Endothelial cell of umbilical vein (primary cell): ENCODE results near the gene DYRK4. TPM values are rescaled to one million over a fixed set of nuclear protein-coding genes. Genes with fewer than 3 reads are reported as not detected.

ENCODE experiments used
- BruUV-seq: library from RNA; stranded (reverse); fragments of 400-500 nt; replicated peaks from 2 replicates; lab custom pipeline; 2021; lab: Mats Ljungman, UMichigan
- CTCF ChIA-PET: fragments of 300-600, 350-600 bp; sonication (Branson Sonifier 250); formaldehyde crosslinking; loops from one replicate; lab custom pipeline; 2021; ENCODE audit warnings: antibody characterized with exemption, inconsistent platforms; lab: Charles Lee
- POLR2A ChIA-PET: fragments of 300-600, 350-600 bp; sonication (Branson Sonifier 250); formaldehyde crosslinking; loops from one replicate; lab custom pipeline; 2021; ENCODE audit warnings: antibody characterized with exemption, inconsistent platforms; lab: Charles Lee
- DNase-seq: peaks from one replicate; pipeline ENCODE4 v3.0.0-alpha.2; 2011; ENCODE audit warnings: low read depth, low spot score
- FAIRE-seq: peaks from 2 replicates; lab custom pipeline; 2011; peaks lifted over from hg19 to GRCh38; lab: Jason Lieb, UNC
- H2AFZ ChIP-seq: 2 replicates; pipeline ENCODE4 v1.6.0; 2012; ENCODE audit warnings: low read depth, low read length, control low read depth, inconsistent platforms
- H3K27ac ChIP-seq: 2 replicates; pipeline ENCODE4 v1.5.1; 2011; ENCODE audit warnings: low read depth, mild to moderate bottlenecking, control low read depth, low read length, moderate library complexity; ENCODE audit not compliant: insufficient read depth
- H3K27me3 ChIP-seq, 2 experiments: 2 replicates each; pipeline versions ENCODE4 v1.6.0 to v1.6.1; 2011; ENCODE audit warnings: low read length in 2 of 2, mixed read lengths in 1 of 2; ENCODE audit not compliant: control insufficient read depth in 2 of 2, insufficient read depth in 2 of 2
- H3K36me3 ChIP-seq, 2 experiments: 2 replicates in 1 of 2; 3 replicates in 1 of 2; pipeline ENCODE4 v1.5.1; 2011; ENCODE audit warnings: low read length in 2 of 2, mild to moderate bottlenecking in 1 of 2, moderate library complexity in 1 of 2; ENCODE audit not compliant: control insufficient read depth in 2 of 2, insufficient read depth in 2 of 2; ENCODE audit errors: extremely low read depth in 1 of 2
- H3K4me1 ChIP-seq: 3 replicates; pipeline ENCODE4 v1.5.1; 2011; ENCODE audit warnings: mild to moderate bottlenecking, low read length; ENCODE audit not compliant: control insufficient read depth, insufficient read depth; ENCODE audit errors: extremely low read depth
- H3K4me2 ChIP-seq: 2 replicates; pipeline ENCODE4 v1.6.1; 2011; ENCODE audit warnings: low read length, control low read depth, mixed read lengths; ENCODE audit not compliant: insufficient read depth
- H3K4me3 ChIP-seq, 3 experiments: fragments of 200-600 bp in 1 of 3; sonication (generic), shearing (Covaris generic) in 1 of 3; replicated peaks in 1 of 3; 2 replicates each; pipeline ENCODE4 v1.5.1; 2011 to 2016; ENCODE audit warnings: control low read depth in 3 of 3, low read length in 3 of 3, mild to moderate bottlenecking in 2 of 3, inconsistent platforms in 1 of 3, low read depth in 1 of 3, moderate library complexity in 1 of 3; ENCODE audit not compliant: insufficient read depth in 1 of 3
- H3K79me2 ChIP-seq: 2 replicates; pipeline ENCODE4 v1.6.0; 2012; ENCODE audit warnings: low read length, inconsistent platforms; ENCODE audit not compliant: control insufficient read depth, insufficient read depth
- H3K9ac ChIP-seq: replicated peaks from 2 replicates; pipeline ENCODE3; 2011; ENCODE audit warnings: low read length, control low read depth; ENCODE audit not compliant: insufficient read depth; ENCODE audit errors: extremely low read depth
- H3K9me1 ChIP-seq: replicated peaks from 3 replicates; pipeline ENCODE4 v1.6.0; 2011; ENCODE audit warnings: mild to moderate bottlenecking, low read length; ENCODE audit not compliant: control insufficient read depth, insufficient read depth; ENCODE audit errors: extremely low read depth
- H3K9me3 ChIP-seq: replicated peaks from 2 replicates; pipeline ENCODE4 v1.5.1; 2012; ENCODE audit warnings: low read length, inconsistent platforms; ENCODE audit not compliant: control insufficient read depth, insufficient read depth
- H4K20me1 ChIP-seq: replicated peaks from 2 replicates; pipeline ENCODE3; 2011; ENCODE audit warnings: mild to moderate bottlenecking, low read length; ENCODE audit not compliant: control insufficient read depth, insufficient read depth; ENCODE audit errors: extremely low read depth
- EZH2 ChIP-seq: IDR thresholded peaks from 2 replicates; pipeline ENCODE4 v1.6.1; 2012; ENCODE audit warnings: borderline replicate concordance, low read depth, mild to moderate bottlenecking, moderate library complexity, low read length, inconsistent platforms; ENCODE audit not compliant: severe bottlenecking
- GATA2 ChIP-seq: IDR thresholded peaks from 2 replicates; pipeline ENCODE4 v1.7.0; 2011; ENCODE audit warnings: low read depth, mild to moderate bottlenecking, moderate library complexity, mixed read lengths, low read length; ENCODE audit not compliant: insufficient read length, insufficient read depth
- MYC ChIP-seq: IDR thresholded peaks from one replicate; pipeline ENCODE4 v1.6.1; 2011; ENCODE audit warnings: mild to moderate bottlenecking, low read depth, low read length
- POLR2A ChIP-seq: IDR thresholded peaks from 2 replicates; pipeline ENCODE4 v1.6.1; 2012; ENCODE audit warnings: low read depth, mild to moderate bottlenecking, control low read depth, low read length
- POLR2AphosphoS5 ChIP-seq: IDR thresholded peaks from 2 replicates; pipeline ENCODE4 v1.6.1; 2012; ENCODE audit warnings: low read depth, mild to moderate bottlenecking, control low read depth, low read length, moderate library complexity; ENCODE audit not compliant: insufficient read depth
- dilution Hi-C: fragments of 300-500 bp; cut with MboI; formaldehyde crosslinking; loops from one replicate; pipeline ENCODE4 v1.15.0; 2019; ENCODE audit warnings: low sequenced_read_pairs; ENCODE audit not compliant: extremely low pct_ligation_motif_present
- intact Hi-C: fragments of 100-400 bp; cut with micrococcal nuclease; formaldehyde crosslinking; loops from one replicate; pipeline ENCODE4 v1.10.0; 2022
- polyA plus RNA-seq, 4 experiments: library from polyadenylated mRNA; depleted of rRNA in 3 of 4; stranded (reverse) in 3 of 4; unstranded in 1 of 4; fragments of >200 nt; gene quantifications; 2 replicates each; pipeline versions ENCODE4 v1.2.1 to v1.2.3, GENCODE V29; 2011 to 2012; ENCODE audit warnings: missing spikeins in 1 of 4
- total RNA-seq: library from RNA; stranded (reverse); gene quantifications from 2 replicates; pipeline ENCODE4 v1.2.3, GENCODE V29; 2021
- TF ChIP-seq, protein P1 (sequence below), 2 donors: IDR thresholded peaks; 1 replicate in 1 of 2; 2 replicates in 1 of 2; pipeline ENCODE4 v1.5.1; 2011; ENCODE audit warnings: low read length in 2 of 2, mild to moderate bottlenecking in 2 of 2, moderate library complexity in 2 of 2, control low read depth in 1 of 2, inconsistent platforms in 1 of 2, low read depth in 1 of 2; ENCODE audit not compliant: insufficient read depth in 1 of 2; ENCODE audit errors: extremely low read depth in 1 of 2

The DYRK4 gene
- total and polyA plus RNA-seq, 2 donors (not counting 3 experiments of a cell fraction or from before 2014, with no cell fraction given): 38.7 to 45.4 TPM

DNA sequence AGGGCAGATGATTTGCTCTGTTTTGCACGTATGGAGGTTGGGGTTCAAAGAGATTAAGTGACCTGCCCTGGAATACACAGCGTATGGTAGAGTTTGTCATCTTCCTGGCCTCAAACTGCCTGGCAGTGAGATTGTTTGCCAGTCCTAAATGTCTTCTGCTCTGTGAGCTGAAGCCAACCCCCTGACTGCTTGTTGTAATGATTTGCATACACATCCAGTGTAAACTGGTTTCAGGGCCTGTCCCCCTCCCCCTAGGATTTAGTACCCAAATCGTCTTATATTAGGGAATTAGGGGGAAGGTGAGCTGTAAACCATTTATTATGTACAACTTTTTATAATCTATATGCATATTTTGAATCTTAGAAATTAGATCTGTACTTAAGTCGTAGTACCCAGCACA lies 48.5 kb downstream of the DYRK4 start:
- DNase-seq: no peak
- Histone ChIP-seq H3K36me3 (peaks cover 0 to 10% of the 10 kb centered on the region in 2 experiments), H3K27ac (no peak overlapping the region), H3K4me3 (no peak overlapping the region), H2AFZ (no peak overlapping the region), H3K9me3 (no peaks in the 10 kb centered on the region), H4K20me1 (no peaks in the 10 kb centered on the region), H3K79me2 (peaks cover 3% of the 10 kb centered on the region), H3K27me3 (no peaks in the 10 kb centered on the region), H3K9me1 (no peaks in the 10 kb centered on the region), H3K4me1 (peaks cover 11% of the 10 kb centered on the region), H3K9ac (no peak overlapping the region), H3K4me2 (no peak overlapping the region)
- dilution Hi-C loops: no loop called here
- TF ChIP-seq GATA2 (no peak), POLR2A (no peak), EZH2 (no peak), POLR2AphosphoS5 (no peak), MYC (no peak)
- TF ChIP-seq, protein P1, sequence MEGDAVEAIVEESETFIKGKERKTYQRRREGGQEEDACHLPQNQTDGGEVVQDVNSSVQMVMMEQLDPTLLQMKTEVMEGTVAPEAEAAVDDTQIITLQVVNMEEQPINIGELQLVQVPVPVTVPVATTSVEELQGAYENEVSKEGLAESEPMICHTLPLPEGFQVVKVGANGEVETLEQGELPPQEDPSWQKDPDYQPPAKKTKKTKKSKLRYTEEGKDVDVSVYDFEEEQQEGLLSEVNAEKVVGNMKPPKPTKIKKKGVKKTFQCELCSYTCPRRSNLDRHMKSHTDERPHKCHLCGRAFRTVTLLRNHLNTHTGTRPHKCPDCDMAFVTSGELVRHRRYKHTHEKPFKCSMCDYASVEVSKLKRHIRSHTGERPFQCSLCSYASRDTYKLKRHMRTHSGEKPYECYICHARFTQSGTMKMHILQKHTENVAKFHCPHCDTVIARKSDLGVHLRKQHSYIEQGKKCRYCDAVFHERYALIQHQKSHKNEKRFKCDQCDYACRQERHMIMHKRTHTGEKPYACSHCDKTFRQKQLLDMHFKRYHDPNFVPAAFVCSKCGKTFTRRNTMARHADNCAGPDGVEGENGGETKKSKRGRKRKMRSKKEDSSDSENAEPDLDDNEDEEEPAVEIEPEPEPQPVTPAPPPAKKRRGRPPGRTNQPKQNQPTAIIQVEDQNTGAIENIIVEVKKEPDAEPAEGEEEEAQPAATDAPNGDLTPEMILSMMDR (IDR thresholded peaks at IDR 0.05; ENCODE audit: extremely low read depth in 1 of 2, insufficient read depth in 1 of 2, low read depth in 1 of 2, low read length in 2 of 2): no peak
- no peak for FAIRE-seq
- ChIA-PET POLR2A (no interaction called here), CTCF (interaction anchor here (1.0 to 1.6 kb wide), 2 partner anchors 21 to 41 kb away, joined by 3 to 4 read pairs; no protein-coding TSS in a partner anchor)
- no TSS peak for BruUV-seq
- intact Hi-C loops: no loop called here

DNA sequence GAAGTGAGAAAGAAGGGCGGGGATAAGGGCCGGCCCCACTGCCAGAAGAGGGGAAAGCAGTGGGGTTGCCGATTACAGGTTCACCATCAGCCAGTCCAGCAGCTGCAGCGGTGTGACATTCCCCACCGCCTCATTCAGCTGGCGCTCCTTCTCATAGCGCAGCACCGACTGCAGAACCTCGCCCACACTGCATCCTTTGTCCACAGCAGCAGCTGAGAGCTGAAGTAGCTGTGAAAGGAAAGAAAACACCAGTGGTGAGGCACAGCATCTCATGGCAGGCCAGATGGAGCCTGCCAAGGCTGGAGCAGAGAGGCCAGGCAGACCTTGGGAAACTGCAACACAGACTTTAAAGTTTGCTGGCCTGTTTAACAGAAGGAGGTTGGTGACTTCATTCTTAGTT lies 53.7 kb downstream of the DYRK4 start:
- ChIA-PET CTCF (no interaction called here), POLR2A (no interaction called here)
- FAIRE-seq (no peak), DNase-seq (no peak)
- Histone ChIP-seq H3K9ac (no peak overlapping the region), H3K79me2 (no peaks in the 10 kb centered on the region), H3K27me3 (no peaks in the 10 kb centered on the region), H2AFZ (no peak overlapping the region), H3K4me1 (no peaks in the 10 kb centered on the region), H3K27ac (no peak overlapping the region), H4K20me1 (no peaks in the 10 kb centered on the region), H3K9me3 (no peaks in the 10 kb centered on the region), H3K4me3 (no peak overlapping the region), H3K36me3 (peaks cover 0 to 9% of the 10 kb centered on the region in 2 experiments), H3K4me2 (no peak overlapping the region), H3K9me1 (no peaks in the 10 kb centered on the region)
- intact Hi-C loops: no loop called here
- no TSS peak for BruUV-seq
- dilution Hi-C loops: no loop called here
- TF ChIP-seq EZH2: no peak
- TF ChIP-seq MYC: no peak
